OCI-LY7 (cell line): ENCODE data around the gene SMARCAL1.

Experiments
- CTCF ChIP-seq: fragments of 200-600 bp; sonication (generic); conservative IDR thresholded peaks from 2 replicates; pipeline ENCODE4 v1.5.1; 2014; ENCODE audit warnings: mild to moderate bottlenecking, antibody characterized with exemption, low read length, moderate library complexity, mixed read lengths
- EZH2phosphoT487 ChIP-seq: fragments of 200-600 bp; sonication (generic); IDR thresholded peaks from 2 replicates; pipeline ENCODE4 v1.6.1; 2018; ENCODE audit warnings: low read depth, borderline replicate concordance, mild to moderate bottlenecking, mixed run types, antibody characterized with exemption, low read length, moderate library complexity, mixed read lengths

- TF ChIP-seq CTCF = no peak
- TF ChIP-seq EZH2phosphoT487 = no peak
Measured at GRCh38 chr2:216469661-216470060, 57.4 kb downstream of the SMARCAL1 start.
